Activated CD4-positive, CD25-positive, alpha-beta regulatory T cell treated with anti-CD3 and anti-CD28 coated beads, Interleukin-2, amount 50 U/mL, for 72 hours (primary cell): Measurements from ENCODE around the gene ZCWPW1.

Experiments used
- DNase-seq: peaks from one replicate; pipeline ENCODE4 v3.0.0; 2021

ZCWPW1 gene

GRCh38 chr7:100428199-100428966 lies at the start of gene ZCWPW1:
Gene ZCWPW1 (minus strand): TSS chr7:100428703. CDS start chr7:100420649, 8,054 bp downstream.
- peak; percentile 96 for DNase-seq

GRCh38 chr7:100477871-100478267 lies 49.4 kb upstream of the ZCWPW1 start:
- no peak for DNase-seq

DNA sequence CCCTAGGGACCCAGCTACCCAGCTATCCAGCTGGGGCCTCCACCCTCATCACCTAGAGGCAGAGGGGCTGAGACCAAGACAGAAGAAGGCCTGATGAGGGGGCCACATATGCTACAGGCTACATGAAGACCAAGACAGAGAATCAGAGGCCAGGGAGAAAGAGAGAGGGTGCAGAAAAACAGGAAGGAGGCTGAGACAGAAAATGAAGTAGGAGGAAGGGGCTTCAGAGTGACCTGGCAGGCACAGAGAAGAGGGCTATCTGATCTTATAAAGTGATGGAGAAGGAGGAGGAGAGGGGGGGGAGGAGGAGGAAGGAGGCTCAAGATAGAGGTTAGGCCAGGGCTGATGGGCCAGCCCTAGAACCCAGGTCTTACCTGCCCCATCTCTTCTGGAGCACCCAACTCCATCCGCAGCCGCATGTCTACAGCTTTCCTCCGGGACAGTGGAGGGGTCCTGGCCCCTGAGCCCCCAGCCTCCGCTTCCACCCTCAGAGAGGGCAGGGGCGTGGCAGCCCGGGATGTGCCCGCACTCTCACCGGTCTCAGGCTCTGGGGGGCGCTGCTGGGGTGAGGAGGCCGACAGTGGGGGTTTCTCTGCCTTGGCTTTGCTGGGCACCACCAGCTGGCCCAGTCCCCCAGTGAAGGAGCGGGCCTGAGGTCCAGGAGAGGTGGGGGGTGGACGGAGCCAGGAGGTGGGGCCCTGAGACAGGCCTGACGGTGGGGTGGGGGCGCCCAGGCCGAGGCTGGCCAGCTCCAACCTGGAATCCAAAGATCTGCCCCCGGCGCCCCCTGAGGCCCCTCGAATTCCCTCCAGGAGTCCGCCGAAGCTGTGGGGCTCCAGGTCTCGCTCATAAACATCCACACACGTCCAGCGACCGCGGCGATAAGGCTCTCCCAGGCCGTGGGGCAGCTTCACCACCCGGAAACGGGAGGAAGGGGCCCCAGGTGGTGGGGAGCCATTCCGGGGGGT lies 48.7 kb upstream of the ZCWPW1 start:
- no peak for DNase-seq

- no peak for DNase-seq
Measured at GRCh38 chr7:100476101-100476780, 47.7 kb upstream of the ZCWPW1 start.

- no peak for DNase-seq
Measured at GRCh38 chr7:100475549-100475948, 47.0 kb upstream of the ZCWPW1 start.

DNA sequence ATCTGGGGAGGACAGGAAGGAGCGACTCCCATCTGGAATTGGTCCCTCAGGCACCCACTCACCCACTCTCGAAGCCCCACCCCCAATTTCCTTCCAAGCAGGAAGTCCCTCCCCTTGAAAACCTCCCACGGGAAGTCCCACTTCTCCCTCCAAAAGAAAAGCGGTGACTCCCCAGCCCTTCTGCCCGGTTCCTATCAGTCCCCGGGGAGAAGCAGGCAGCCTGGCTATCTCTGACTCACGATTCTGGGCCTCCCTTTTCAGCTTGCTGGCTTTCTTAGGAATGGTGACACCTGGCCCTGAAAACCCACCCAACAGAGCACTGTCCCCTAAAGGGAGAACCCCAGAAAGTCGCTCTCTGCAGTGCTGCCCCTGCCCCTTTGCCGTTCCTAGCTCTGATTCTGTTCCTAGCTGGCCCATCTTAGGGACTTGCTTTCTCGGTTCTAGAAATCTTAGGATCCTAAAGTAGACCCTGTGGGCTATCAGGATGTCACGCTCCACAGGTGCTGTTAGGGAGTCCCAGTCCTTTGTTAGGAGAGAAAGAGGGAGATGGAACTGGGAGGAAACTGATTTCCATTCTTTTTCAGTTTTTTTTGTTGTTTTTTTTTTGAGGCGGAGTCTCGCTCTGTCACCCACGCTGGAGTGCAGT lies 44.5 kb upstream of the ZCWPW1 start:
- no peak for DNase-seq

DNA sequence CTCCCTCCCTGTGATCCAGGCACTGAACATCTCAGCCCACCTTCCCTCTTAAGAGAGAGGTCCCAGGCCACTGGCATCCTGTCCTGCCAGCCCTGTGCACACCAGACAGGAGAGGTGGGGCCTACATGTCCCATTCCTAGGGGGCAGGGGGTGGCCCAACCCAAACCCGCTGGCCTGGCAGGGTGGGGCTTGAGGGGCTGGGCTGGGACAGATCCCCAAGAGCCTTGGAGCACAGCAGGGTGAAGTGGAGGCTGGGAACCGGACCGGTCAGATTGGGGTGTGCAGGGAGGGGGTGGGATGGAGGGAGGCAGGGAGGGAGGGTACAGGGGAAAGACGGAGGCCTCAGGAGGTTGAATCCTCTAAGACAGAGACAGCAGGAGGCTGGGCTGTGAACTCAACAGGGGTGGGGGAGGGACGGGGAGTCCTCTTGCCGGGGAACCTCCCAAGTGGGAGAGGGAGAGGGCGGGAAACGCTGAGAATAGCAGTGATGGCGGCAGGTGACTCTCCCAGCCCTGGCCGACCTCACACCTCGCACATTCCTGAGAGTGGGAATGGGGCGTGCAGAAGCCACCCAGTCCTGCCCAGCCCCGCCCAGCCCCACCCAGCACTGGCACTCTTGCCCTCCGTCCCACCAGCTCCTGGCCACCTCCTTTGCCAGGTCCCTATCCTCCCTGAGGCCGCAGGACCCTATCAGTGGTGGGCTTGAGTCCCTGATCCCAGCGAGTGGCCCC lies 43.8 kb upstream of the ZCWPW1 start:
- DNase-seq = no peak

DNA sequence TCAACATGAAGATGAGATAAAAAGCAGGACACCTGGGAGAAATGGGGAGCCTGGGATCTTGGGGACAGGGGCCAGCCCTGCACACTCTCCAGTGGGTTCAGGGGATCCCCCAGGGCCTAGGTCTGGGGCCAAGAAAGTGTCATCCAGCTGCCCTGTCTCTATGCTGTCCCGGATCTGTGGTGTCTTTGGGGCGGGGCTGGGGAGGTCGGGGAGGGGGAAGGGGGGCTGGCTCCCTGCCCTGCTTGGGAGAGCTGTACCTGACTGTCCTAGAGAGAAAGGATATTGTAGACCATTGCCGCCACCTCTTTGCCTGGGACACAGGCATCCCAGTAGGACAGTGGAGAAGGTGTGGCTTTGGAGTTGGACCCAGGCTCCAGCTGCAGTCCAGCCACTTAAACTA lies 42.5 kb upstream of the ZCWPW1 start:
- no peak for DNase-seq

- DNase-seq = peak; percentile 90
Measured at GRCh38 chr7:100469227-100470044, 40.9 kb upstream of the ZCWPW1 start.

- no peak for DNase-seq
Measured at GRCh38 chr7:100467638-100468373, 39.3 kb upstream of the ZCWPW1 start.

GRCh38 chr7:100466653-100467605 lies 38.4 kb upstream of the ZCWPW1 start:
- DNase-seq = no peak

DNA sequence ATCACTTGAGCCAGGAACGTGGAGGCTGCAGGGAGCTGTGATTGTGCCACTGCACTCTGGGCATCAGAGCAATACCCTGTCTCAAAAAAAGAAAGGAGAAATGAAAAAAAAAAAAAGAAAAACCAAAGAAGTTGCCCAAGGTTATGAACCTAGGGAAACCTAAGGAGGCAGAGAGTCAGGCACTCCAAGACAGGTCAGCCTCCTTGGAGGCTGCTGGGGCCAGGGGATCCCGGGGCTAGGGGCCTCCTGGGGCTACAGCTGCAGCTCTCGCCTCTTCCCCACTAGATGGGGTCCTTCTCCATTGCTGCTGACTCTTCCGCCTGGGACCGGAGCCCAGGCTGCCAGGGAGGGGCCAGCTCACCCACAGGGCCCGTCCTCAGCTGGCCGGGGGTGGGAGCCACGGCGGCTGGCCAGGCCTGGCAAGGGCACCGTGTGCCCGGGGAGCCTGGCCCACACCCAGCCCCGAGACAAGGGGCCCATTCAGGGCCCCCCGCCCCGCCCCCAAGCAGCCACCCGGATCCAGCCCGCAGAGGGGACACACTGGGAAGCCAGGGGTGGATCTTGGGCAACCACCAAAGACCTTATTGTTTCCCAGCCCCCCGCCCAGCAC lies 37.3 kb upstream of the ZCWPW1 start:
- DNase-seq = no peak

GRCh38 chr7:100465299-100465698 lies 36.8 kb upstream of the ZCWPW1 start:
- no peak for DNase-seq

- DNase-seq = no peak
Measured at GRCh38 chr7:100464791-100465190, 36.3 kb upstream of the ZCWPW1 start.

- DNase-seq = no peak
Measured at GRCh38 chr7:100464210-100464660, 35.7 kb upstream of the ZCWPW1 start, which contains the start of gene SPACDR. Gene SPACDR (minus strand): TSS chr7:100464260. CDS start chr7:100464025, 235 bp downstream.

GRCh38 chr7:100457033-100457432 lies 28.5 kb upstream of the ZCWPW1 start:
- DNase-seq = no peak

DNA sequence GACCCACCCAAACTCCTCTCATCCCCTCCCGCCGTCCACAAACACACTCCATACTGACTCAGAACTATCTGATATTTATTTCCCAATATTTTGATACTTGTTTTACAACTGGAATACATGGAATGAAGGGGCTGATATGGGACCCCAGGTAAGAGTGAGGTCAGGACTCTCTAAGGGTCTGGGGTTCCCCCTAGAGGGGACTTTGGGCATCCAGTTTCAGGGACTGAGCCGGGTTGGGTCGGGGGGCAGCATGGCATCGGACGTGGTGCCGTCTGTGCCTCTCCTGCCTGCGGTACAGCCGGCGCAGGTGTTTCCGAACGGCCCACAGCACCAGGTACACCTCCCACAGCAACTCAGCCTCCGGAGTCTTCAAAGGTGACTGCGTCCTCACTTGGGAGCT lies 28.1 kb upstream of the ZCWPW1 start:
- no peak for DNase-seq

- no peak for DNase-seq
Measured at GRCh38 chr7:100455206-100455605, 26.7 kb upstream of the ZCWPW1 start.
